Embryonic facial prominence (tissue), 1 donor: ENCODE data around the gene DHTKD1.
"Not testable (repeated sequence)": the region's sequence is repeated elsewhere in the genome, so short reads cannot be mapped to it uniquely, and the experiment has no call there.

ENCODE experiments used
- DNase-seq: peaks from one replicate; pipeline ENCODE4 v3.0.0-alpha.2; 2016; ENCODE audit errors: extremely low spot score

Gene DHTKD1

GRCh38 chr10:12062754-12063482 lies 5.8 kb upstream of the DHTKD1 start:
- DNase-seq, result no peak

GRCh38 chr10:12063483-12063818 lies 5.3 kb upstream of the DHTKD1 start:
- DNase-seq, result no peak

- no peak for DNase-seq
Measured at GRCh38 chr10:12067336-12067735, 1.4 kb upstream of the DHTKD1 start.

GRCh38 chr10:12071441-12071840 lies 2.7 kb downstream of the DHTKD1 start:
- not testable (repeated sequence) for DNase-seq

- DNase-seq, result no peak
Measured at GRCh38 chr10:12073526-12073925, 4.8 kb downstream of the DHTKD1 start.

- DNase-seq, result no peak
Measured at GRCh38 chr10:12077580-12078180, 8.9 kb downstream of the DHTKD1 start.

GRCh38 chr10:12081470-12081869 lies 12.7 kb downstream of the DHTKD1 start:
- DNase-seq, result no peak

- no peak for DNase-seq
Measured at GRCh38 chr10:12081879-12082557, 13.3 kb downstream of the DHTKD1 start.

GRCh38 chr10:12088919-12089318 lies 20.2 kb downstream of the DHTKD1 start:
- DNase-seq, result no peak

GRCh38 chr10:12091421-12091820 lies 22.7 kb downstream of the DHTKD1 start:
- no peak for DNase-seq

GRCh38 chr10:12097361-12097760 lies 28.6 kb downstream of the DHTKD1 start:
- not testable (repeated sequence) for DNase-seq

- DNase-seq, result no peak
Measured at GRCh38 chr10:12097791-12098190, 29.0 kb downstream of the DHTKD1 start.

GRCh38 chr10:12098966-12099365 lies 30.2 kb downstream of the DHTKD1 start:
- DNase-seq, result no peak

- DNase-seq, result no peak
Measured at GRCh38 chr10:12103802-12104201, 35.0 kb downstream of the DHTKD1 start.

GRCh38 chr10:12107781-12108180 lies 39.0 kb downstream of the DHTKD1 start:
- no peak for DNase-seq

- no peak for DNase-seq
Measured at GRCh38 chr10:12109286-12109685, 40.5 kb downstream of the DHTKD1 start.

- no peak for DNase-seq
Measured at GRCh38 chr10:12111528-12111927, 42.8 kb downstream of the DHTKD1 start.

GRCh38 chr10:12113627-12114026 lies 44.9 kb downstream of the DHTKD1 start:
- no peak for DNase-seq

GRCh38 chr10:12121673-12122072 lies 52.9 kb downstream of the DHTKD1 start:
- DNase-seq, result no peak

GRCh38 chr10:12129222-12130111 lies 60.7 kb downstream of the DHTKD1 start, which contains the start of gene SEC61A2:
SEC61A2 (plus strand) TSS chr10:12129677; CDS start chr10:12129788, 111 bp downstream.
- peak; percentile 67 for DNase-seq

- peak; percentile 46 for DNase-seq
Measured at GRCh38 chr10:12130237-12130872, 61.6 kb downstream of the DHTKD1 start.
